Peyer's patch (tissue), 4 donors: ENCODE results near the gene NAGPA.

Experiments
- POLR2A ChIP-seq, 2 donors: fragments of 450-650 bp; IDR thresholded peaks; one replicate each; pipeline ENCODE4 v1.5.1; 2017; ENCODE audit warnings: antibody characterized with exemption in 2 of 2, mild to moderate bottlenecking in 2 of 2, moderate library complexity in 2 of 2
- TF ChIP-seq, protein P1 (sequence below), 6 experiments: fragments of 450-650 bp in 4 of 6; fragments of 200-600 bp in 2 of 6; sonication (generic) in 1 of 6; IDR thresholded peaks; one replicate each; pipeline ENCODE4 v1.5.1; 2017 to 2019; ENCODE audit warnings: antibody characterized with exemption in 6 of 6, mild to moderate bottlenecking in 3 of 6, moderate library complexity in 1 of 6

- TF ChIP-seq POLR2A (IDR thresholded peaks at IDR 0.05), result no peak
- TF ChIP-seq, protein P1, sequence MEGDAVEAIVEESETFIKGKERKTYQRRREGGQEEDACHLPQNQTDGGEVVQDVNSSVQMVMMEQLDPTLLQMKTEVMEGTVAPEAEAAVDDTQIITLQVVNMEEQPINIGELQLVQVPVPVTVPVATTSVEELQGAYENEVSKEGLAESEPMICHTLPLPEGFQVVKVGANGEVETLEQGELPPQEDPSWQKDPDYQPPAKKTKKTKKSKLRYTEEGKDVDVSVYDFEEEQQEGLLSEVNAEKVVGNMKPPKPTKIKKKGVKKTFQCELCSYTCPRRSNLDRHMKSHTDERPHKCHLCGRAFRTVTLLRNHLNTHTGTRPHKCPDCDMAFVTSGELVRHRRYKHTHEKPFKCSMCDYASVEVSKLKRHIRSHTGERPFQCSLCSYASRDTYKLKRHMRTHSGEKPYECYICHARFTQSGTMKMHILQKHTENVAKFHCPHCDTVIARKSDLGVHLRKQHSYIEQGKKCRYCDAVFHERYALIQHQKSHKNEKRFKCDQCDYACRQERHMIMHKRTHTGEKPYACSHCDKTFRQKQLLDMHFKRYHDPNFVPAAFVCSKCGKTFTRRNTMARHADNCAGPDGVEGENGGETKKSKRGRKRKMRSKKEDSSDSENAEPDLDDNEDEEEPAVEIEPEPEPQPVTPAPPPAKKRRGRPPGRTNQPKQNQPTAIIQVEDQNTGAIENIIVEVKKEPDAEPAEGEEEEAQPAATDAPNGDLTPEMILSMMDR (IDR thresholded peaks at IDR 0.05), result no peak
Observed at GRCh38 chr16:5022521-5022920, 11.2 kb downstream of the NAGPA start.
